K562 (cell line): ENCODE results near the gene TTC5.

Source experiments
- CBX1 ChIP-seq: sonication (generic); IDR thresholded peaks from 2 replicates; pipeline ENCODE4 v1.6.1; 2016; ENCODE audit warnings: antibody characterized with exemption, low read depth, mild to moderate bottlenecking
- MAFG ChIP-seq: fragments of 450-650 bp; conservative IDR thresholded peaks from 2 replicates; pipeline ENCODE4 v1.6.1; 2016; ENCODE audit warnings: missing genetic modification characterization, missing compliant biosample characterization
- ZNF274 ChIP-seq: IDR thresholded peaks from 2 replicates; pipeline ENCODE4 v1.6.1; 2011; ENCODE audit warnings: low read depth, mild to moderate bottlenecking, low read length, moderate library complexity, borderline replicate concordance
- ZNF431 ChIP-seq: sonication (generic); formaldehyde crosslinking; IDR thresholded peaks from 2 replicates; pipeline ENCODE4 v1.8.0; 2022; ENCODE audit warnings: mild to moderate bottlenecking, missing genetic modification reagents
- TF ChIP-seq, protein P1 (sequence below): fragments of 250-450 bp; sonication (Bioruptor Pico); IDR thresholded peaks from 2 replicates; pipeline ENCODE4 v1.8.0; 2022; ENCODE audit warnings: inconsistent platforms

GRCh38 chr14:20306079-20306423, 300 bp upstream of the TTC5 start:
- TF ChIP-seq, protein P1, sequence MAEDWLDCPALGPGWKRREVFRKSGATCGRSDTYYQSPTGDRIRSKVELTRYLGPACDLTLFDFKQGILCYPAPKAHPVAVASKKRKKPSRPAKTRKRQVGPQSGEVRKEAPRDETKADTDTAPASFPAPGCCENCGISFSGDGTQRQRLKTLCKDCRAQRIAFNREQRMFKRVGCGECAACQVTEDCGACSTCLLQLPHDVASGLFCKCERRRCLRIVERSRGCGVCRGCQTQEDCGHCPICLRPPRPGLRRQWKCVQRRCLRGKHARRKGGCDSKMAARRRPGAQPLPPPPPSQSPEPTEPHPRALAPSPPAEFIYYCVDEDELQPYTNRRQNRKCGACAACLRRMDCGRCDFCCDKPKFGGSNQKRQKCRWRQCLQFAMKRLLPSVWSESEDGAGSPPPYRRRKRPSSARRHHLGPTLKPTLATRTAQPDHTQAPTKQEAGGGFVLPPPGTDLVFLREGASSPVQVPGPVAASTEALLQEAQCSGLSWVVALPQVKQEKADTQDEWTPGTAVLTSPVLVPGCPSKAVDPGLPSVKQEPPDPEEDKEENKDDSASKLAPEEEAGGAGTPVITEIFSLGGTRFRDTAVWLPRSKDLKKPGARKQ (CRISPR knock-in tag) = no peak
- TF ChIP-seq CBX1 (no peak), ZNF431 (no peak), ZNF274 (no peak), MAFG (tag) (no peak)
